Stimulated activated CD8-positive, alpha-beta memory T cell treated with anti-CD3 and anti-CD28 coated beads, Interleukin-4, amount 100 ng/mL, for 48 hours (primary cell): ENCODE data around the gene POLR2F.
"Not testable (repeated sequence)": the region's sequence is repeated elsewhere in the genome, so short reads cannot be mapped to it uniquely, and the experiment has no call there.

Source experiments
- DNase-seq: peaks from one replicate; pipeline ENCODE4 v3.0.0-alpha.2; 2020

Gene POLR2F

GRCh38 chr22:37955825-37956397, 2.4 kb downstream of the POLR2F start:
- not testable (repeated sequence) for DNase-seq

GRCh38 chr22:37957232-37957631, 3.7 kb downstream of the POLR2F start:
- no peak for DNase-seq

- no peak for DNase-seq
Observed at GRCh38 chr22:37959231-37959825, 5.8 kb downstream of the POLR2F start.

GRCh38 chr22:37961062-37961461, 7.6 kb downstream of the POLR2F start:
- no peak for DNase-seq

GRCh38 chr22:37965940-37966664, 12.6 kb downstream of the POLR2F start:
- DNase-seq, result no peak

- DNase-seq, result no peak
Observed at GRCh38 chr22:37967147-37967546, 13.6 kb downstream of the POLR2F start.

GRCh38 chr22:37967637-37968451, 14.3 kb downstream of the POLR2F start:
- DNase-seq, result no peak

GRCh38 chr22:37968452-37969251, 15.2 kb downstream of the POLR2F start:
- DNase-seq, result no peak

GRCh38 chr22:37970864-37971263, 17.4 kb downstream of the POLR2F start:
- DNase-seq, result no peak

- DNase-seq, result no peak
Observed at GRCh38 chr22:37971475-37972434, 18.3 kb downstream of the POLR2F start.

- DNase-seq, result no peak
Observed at GRCh38 chr22:37972527-37972926, 19.0 kb downstream of the POLR2F start.

GRCh38 chr22:37973271-37974170, 20.0 kb downstream of the POLR2F start:
- DNase-seq, result no peak

- DNase-seq, result no peak
Observed at GRCh38 chr22:37975153-37975552, 21.7 kb downstream of the POLR2F start.

- not testable (repeated sequence) for DNase-seq
Observed at GRCh38 chr22:37976022-37976421, 22.5 kb downstream of the POLR2F start.

GRCh38 chr22:37976547-37976946, 23.0 kb downstream of the POLR2F start:
- no peak for DNase-seq

GRCh38 chr22:37979782-37980181, 26.3 kb downstream of the POLR2F start:
- DNase-seq, result no peak

- DNase-seq, result no peak
Observed at GRCh38 chr22:37981282-37982011, 27.9 kb downstream of the POLR2F start.

GRCh38 chr22:37982151-37982785, 28.8 kb downstream of the POLR2F start:
- DNase-seq, result no peak
